NCI-H446 (cell line): ENCODE results near the gene LIPM.
"Not testable (repeated sequence)": the region's sequence is repeated elsewhere in the genome, so short reads cannot be mapped to it uniquely, and the experiment has no call there.

Experiments used
- DNase-seq, 2 experiments: peaks; one replicate each; lab custom pipeline; 2025; lab: John Stamatoyannopoulos, UW

Gene LIPM

GRCh38 chr10:88800152-88801125 is 2.1 kb upstream of the LIPM start:
- DNase-seq, result no peak

GRCh38 chr10:88803641-88804040 is 1.1 kb downstream of the LIPM start:
- DNase-seq, result no peak

GRCh38 chr10:88804083-88804812 is 1.7 kb downstream of the LIPM start:
- DNase-seq, result no peak

- DNase-seq, result no peak
Observed at GRCh38 chr10:88805361-88805760, 2.8 kb downstream of the LIPM start.

- DNase-seq, result no peak
Observed at GRCh38 chr10:88805924-88806323, 3.4 kb downstream of the LIPM start.

- no peak for DNase-seq
Observed at GRCh38 chr10:88809621-88810020, 7.1 kb downstream of the LIPM start.

GRCh38 chr10:88810196-88810961 is 7.8 kb downstream of the LIPM start:
- peak in 1 of 2 experiments; percentile 42 for DNase-seq

GRCh38 chr10:88813200-88813599 is 10.7 kb downstream of the LIPM start:
- DNase-seq, result no peak

- DNase-seq, result no peak
Observed at GRCh38 chr10:88819290-88819689, 16.8 kb downstream of the LIPM start.

- peak in 1 of 2 experiments; percentile 8 for DNase-seq
Observed at GRCh38 chr10:88820748-88821401, 18.3 kb downstream of the LIPM start.

- no peak for DNase-seq
Observed at GRCh38 chr10:88826388-88826787, 23.9 kb downstream of the LIPM start.

- no peak for DNase-seq
Observed at GRCh38 chr10:88827671-88828070, 25.1 kb downstream of the LIPM start.

GRCh38 chr10:88828310-88828709 is 25.8 kb downstream of the LIPM start:
- DNase-seq, result no peak

- DNase-seq, result no peak
Observed at GRCh38 chr10:88830643-88831268, 28.2 kb downstream of the LIPM start.

GRCh38 chr10:88831709-88832108 is 29.2 kb downstream of the LIPM start:
- no peak for DNase-seq

GRCh38 chr10:88832376-88832775 is 29.8 kb downstream of the LIPM start:
- DNase-seq, result no peak

GRCh38 chr10:88833156-88833555 is 30.6 kb downstream of the LIPM start:
- DNase-seq, result no peak

GRCh38 chr10:88833723-88834122 is 31.2 kb downstream of the LIPM start:
- DNase-seq, result no peak

- peak; percentile 30 to 72 for DNase-seq
Observed at GRCh38 chr10:88835096-88835909, 32.8 kb downstream of the LIPM start.

- no peak for DNase-seq
Observed at GRCh38 chr10:88835910-88836221, 33.3 kb downstream of the LIPM start.

- not testable (repeated sequence) for DNase-seq
Observed at GRCh38 chr10:88837632-88838031, 35.1 kb downstream of the LIPM start.
